GM19351 (cell line): Measurements from ENCODE around the gene LTA.

Experiments used
- ATAC-seq: cut with Tn5 transposase; IDR thresholded peaks from one replicate; pipeline ENCODE4 v1.9.1; 2021; ENCODE audit warnings: mild to moderate bottlenecking, moderate library complexity; ENCODE audit not compliant: unreplicated experiment

The LTA gene

DNA sequence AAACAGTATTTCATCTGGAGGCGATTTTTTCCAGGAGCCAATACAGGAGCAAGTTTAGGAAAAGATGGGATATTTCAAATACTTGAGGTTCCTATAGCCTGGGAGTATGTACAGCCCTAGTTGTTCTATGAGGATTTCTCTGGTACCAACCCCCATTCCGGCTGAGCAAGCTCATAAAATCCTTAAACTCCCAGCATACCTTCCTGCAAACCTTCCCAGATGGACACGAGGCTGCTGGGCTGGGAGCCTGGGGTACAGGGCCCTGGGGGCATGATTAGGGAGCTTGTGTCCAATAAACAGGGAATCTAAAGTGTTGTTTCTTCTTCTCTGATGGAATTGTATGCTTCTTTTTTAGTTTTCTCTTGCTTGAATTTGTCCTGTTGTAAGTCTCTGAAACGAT lies 49.9 kb downstream of the LTA start:
- no peak for ATAC-seq

DNA sequence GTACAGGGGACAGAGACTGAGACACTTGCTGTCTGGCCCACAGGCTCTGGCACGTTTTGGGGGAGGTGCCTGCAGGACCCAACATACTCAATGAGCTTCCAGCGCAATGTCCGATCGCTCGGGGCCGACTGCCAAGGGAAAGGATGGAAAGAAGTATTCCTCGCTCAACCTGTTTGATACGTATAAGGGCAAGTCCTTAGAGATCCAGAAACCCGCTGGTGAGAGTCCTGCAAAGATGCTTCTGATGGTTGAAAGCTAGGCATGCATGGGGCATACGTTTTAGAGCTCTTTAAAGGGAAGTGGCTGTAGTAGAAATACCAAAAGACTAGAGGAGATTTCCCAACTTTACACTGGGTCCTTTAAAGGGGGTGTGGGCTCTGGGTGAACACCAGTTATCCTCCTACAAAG lies 50.6 kb downstream of the LTA start:
- ATAC-seq, result no peak
